ENCODE measurements around the gene CCT5.

The CCT5 gene

DNA sequence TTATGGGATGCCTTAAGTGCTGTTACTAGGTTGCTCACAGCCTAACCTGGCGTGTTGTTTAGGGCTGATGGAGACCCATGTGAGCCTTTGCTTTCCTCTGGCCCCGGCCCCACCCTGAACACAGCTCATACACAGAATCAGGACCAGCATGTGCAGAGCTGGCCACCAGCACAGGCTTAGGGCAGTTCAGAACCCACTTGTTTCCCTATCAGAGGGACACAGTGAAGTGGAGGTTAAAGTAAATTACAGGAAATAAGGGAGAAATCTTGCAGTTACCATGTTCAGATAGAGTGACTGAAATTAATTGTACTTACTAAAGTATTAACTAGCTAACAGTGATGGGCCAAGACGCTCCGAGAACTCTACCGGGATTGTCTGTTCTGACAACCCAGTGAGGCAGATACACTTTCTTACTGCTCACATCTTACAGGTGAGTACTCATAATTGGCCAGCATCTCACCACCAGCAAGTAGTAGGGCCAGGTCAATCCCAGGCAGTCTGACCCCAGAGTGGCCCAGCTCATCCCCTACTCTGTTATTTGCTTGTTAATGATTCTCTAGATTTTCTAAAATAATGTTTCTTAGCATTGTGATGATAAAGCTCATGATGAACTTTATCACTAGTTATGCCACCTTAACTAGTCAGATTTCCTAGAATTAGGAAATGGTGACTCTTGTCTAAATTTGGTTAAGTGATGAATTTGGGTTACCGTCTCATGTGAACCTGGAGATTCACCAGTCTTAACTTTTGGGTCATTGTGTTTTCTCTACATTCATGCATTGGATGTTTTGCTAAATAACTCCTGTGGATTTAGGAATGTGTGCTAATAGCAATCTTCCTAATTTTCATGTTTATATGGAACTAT, 15.4 kb downstream of the CCT5 start:
- H3K4me3 ChIP-seq (ENCODE audit: low read depth in 1 of 2, low read length in 2 of 2) = no peak overlapping the region
- no peak overlapping the region for H2AFZ ChIP-seq (ENCODE audit: low read depth, low read length)
- DNase-seq = no peak
- H3K27ac ChIP-seq (ENCODE audit: low read length) = no peak overlapping the region
- peaks cover 54% of the 10 kb centered on the region for H3K36me3 ChIP-seq (ENCODE audit: insufficient read depth, low read length)
- H3K4me2 ChIP-seq (ENCODE audit: insufficient read depth, low read length) = no peak overlapping the region
- no peaks in the 10 kb centered on the region for H3K79me2 ChIP-seq (ENCODE audit: insufficient read depth, low read length)
- TF ChIP-seq, protein P1, sequence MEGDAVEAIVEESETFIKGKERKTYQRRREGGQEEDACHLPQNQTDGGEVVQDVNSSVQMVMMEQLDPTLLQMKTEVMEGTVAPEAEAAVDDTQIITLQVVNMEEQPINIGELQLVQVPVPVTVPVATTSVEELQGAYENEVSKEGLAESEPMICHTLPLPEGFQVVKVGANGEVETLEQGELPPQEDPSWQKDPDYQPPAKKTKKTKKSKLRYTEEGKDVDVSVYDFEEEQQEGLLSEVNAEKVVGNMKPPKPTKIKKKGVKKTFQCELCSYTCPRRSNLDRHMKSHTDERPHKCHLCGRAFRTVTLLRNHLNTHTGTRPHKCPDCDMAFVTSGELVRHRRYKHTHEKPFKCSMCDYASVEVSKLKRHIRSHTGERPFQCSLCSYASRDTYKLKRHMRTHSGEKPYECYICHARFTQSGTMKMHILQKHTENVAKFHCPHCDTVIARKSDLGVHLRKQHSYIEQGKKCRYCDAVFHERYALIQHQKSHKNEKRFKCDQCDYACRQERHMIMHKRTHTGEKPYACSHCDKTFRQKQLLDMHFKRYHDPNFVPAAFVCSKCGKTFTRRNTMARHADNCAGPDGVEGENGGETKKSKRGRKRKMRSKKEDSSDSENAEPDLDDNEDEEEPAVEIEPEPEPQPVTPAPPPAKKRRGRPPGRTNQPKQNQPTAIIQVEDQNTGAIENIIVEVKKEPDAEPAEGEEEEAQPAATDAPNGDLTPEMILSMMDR (IDR thresholded peaks at IDR 0.05; ENCODE audit: borderline replicate concordance, extremely low read depth, low read length, poor library complexity, severe bottlenecking) = no peak
- TF ChIP-seq EZH2 (IDR thresholded peaks at IDR 0.05; ENCODE audit: borderline replicate concordance, low read depth, low read length, severe bottlenecking) = no peak
- ATAC-seq (ENCODE audit: insufficient read depth, low read depth) = peak; percentile 44
- H3K27me3 ChIP-seq (ENCODE audit: insufficient read depth, low read length, poor library complexity) = no peaks in the 10 kb centered on the region
- H3K4me1 ChIP-seq (ENCODE audit: insufficient read depth, low read length) = no peaks in the 10 kb centered on the region
- no peaks in the 10 kb centered on the region for H3K9me3 ChIP-seq (ENCODE audit: insufficient read depth, low read length, severe bottlenecking)
- H3K9ac ChIP-seq (ENCODE audit: low read depth, low read length) = no peak overlapping the region
- H4K20me1 ChIP-seq (ENCODE audit: insufficient read depth, low read length) = peaks cover 16% of the 10 kb centered on the region; the same call in 1 of the 2 replicates

DNA sequence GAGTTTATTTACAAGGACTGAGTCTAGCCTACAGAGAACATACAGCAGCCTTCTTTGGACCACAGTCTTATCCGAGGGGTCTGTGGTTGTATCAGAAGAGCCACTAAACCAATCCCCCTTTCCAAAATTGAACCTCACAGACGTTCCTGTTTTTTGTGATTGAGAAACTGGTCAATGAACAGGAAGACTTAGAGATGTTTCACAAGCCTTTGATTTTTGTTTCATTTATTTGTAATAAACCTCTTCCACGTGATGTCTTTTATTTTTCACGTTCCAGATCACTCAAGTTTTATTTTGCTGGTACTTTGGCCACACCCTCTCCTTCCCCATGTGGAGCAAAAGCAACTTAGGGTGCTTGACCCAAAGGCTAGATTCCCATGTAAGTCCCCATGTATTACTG, 16.1 kb downstream of the CCT5 start:
- H4K20me1 ChIP-seq (ENCODE audit: insufficient read depth, low read length) = peaks cover 10% of the 10 kb centered on the region; the same call in 1 of the 2 replicates
- DNase-seq (no peak), ATAC-seq (ENCODE audit: insufficient read depth, low read depth) (no peak)
- H3K9ac ChIP-seq (ENCODE audit: low read depth, low read length) = no peak overlapping the region
- H3K4me3 ChIP-seq (ENCODE audit: low read depth in 1 of 2, low read length in 2 of 2) = no peak overlapping the region
- no peaks in the 10 kb centered on the region for H3K9me3 ChIP-seq (ENCODE audit: insufficient read depth, low read length, severe bottlenecking)
- no peaks in the 10 kb centered on the region for H3K79me2 ChIP-seq (ENCODE audit: insufficient read depth, low read length)
- peaks cover 47% of the 10 kb centered on the region for H3K36me3 ChIP-seq (ENCODE audit: insufficient read depth, low read length)
- no peak overlapping the region for H3K4me2 ChIP-seq (ENCODE audit: insufficient read depth, low read length)
- no peak overlapping the region for H3K27ac ChIP-seq (ENCODE audit: low read length)
- no peak overlapping the region for H2AFZ ChIP-seq (ENCODE audit: low read depth, low read length)
- no peak for TF ChIP-seq EZH2 (IDR thresholded peaks at IDR 0.05; ENCODE audit: borderline replicate concordance, low read depth, low read length, severe bottlenecking)
- TF ChIP-seq, protein P1 (IDR thresholded peaks at IDR 0.05; ENCODE audit: borderline replicate concordance, extremely low read depth, low read length, poor library complexity, severe bottlenecking) = no peak
- H3K27me3 ChIP-seq (ENCODE audit: insufficient read depth, low read length, poor library complexity) = no peaks in the 10 kb centered on the region
- no peaks in the 10 kb centered on the region for H3K4me1 ChIP-seq (ENCODE audit: insufficient read depth, low read length)

- Histone ChIP-seq H3K27ac (ENCODE audit: low read length) (no peak overlapping the region), H2AFZ (ENCODE audit: low read depth, low read length) (no peak overlapping the region), H3K79me2 (ENCODE audit: insufficient read depth, low read length) (no peaks in the 10 kb centered on the region), H3K9me3 (ENCODE audit: insufficient read depth, low read length, severe bottlenecking) (no peaks in the 10 kb centered on the region), H3K36me3 (ENCODE audit: insufficient read depth, low read length) (peaks cover 40% of the 10 kb centered on the region), H3K4me3 (ENCODE audit: low read depth in 1 of 2, low read length in 2 of 2) (no peak overlapping the region), H3K27me3 (ENCODE audit: insufficient read depth, low read length, poor library complexity) (no peaks in the 10 kb centered on the region), H3K4me1 (ENCODE audit: insufficient read depth, low read length) (no peaks in the 10 kb centered on the region), H4K20me1 (ENCODE audit: insufficient read depth, low read length) (peaks cover 4% of the 10 kb centered on the region; the same call in 1 of the 2 replicates), H3K4me2 (ENCODE audit: insufficient read depth, low read length) (no peak overlapping the region), H3K9ac (ENCODE audit: low read depth, low read length) (no peak overlapping the region)
- no peak for DNase-seq
- TF ChIP-seq, protein P1 (IDR thresholded peaks at IDR 0.05; ENCODE audit: borderline replicate concordance, extremely low read depth, low read length, poor library complexity, severe bottlenecking) = no peak
- TF ChIP-seq EZH2 (IDR thresholded peaks at IDR 0.05; ENCODE audit: borderline replicate concordance, low read depth, low read length, severe bottlenecking) = no peak
- no peak; the same call in 2 of the 3 replicates for ATAC-seq (ENCODE audit: insufficient read depth, low read depth)
These were observed 16.8 kb downstream of the CCT5 start for GRCh38 chr5:10266839-10267238.

Data from DND-41 (cell line).